ENCODE results near the gene C2CD4C. TPM values are rescaled to one million over a fixed set of nuclear protein-coding genes. Genes with fewer than 3 reads are reported as not detected.

Gene C2CD4C
- total RNA-seq, 1 experiment from 2014 or later = 14.6 TPM

DNA sequence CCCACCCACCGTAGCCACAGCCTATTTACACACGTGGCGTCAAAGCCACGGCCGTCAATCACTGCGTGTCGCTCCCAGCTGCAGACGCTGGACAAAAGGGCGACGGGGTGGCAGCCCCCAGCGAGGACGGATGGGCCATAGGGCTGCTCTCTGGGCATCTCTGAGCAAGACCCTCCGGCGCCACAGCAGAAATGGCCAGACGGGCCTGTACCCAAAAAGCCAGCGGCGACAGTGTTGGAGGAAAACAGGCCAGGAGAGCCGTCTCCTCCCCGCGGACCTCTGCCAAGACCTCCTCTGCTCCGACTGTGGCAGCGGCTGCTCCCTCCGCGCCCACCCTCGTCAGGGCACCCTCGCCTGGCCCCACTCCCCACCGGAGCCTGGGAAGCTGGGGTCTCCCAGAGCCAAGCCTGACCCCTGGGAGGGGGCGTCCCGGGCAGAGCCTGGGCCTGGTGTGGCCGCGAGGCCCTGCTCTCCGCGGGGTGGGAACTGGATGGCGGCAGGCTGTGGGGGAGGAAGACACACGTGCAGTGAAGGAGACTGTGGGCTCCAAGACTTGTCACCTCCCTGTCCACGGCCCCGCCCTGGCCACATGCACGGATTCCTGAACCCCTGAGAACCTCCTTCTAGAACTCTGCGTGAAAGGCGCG is 2.7 kb downstream of the C2CD4C start:
- no peaks in the 10 kb centered on the region for H3K4me1 ChIP-seq (ENCODE audit: insufficient read depth, low read length)
- H4K5ac ChIP-seq (ENCODE audit: insufficient read length, low read depth, low read length) = no peak overlapping the region
- H3K9me3 ChIP-seq (ENCODE audit: control insufficient read depth, low read depth, low read length) = no peaks in the 10 kb centered on the region
- H3K79me1 ChIP-seq (ENCODE audit: insufficient read depth, low read depth, low read length, poor library complexity, severe bottlenecking) = no peaks in the 10 kb centered on the region
- no peak overlapping the region for H2BK12ac ChIP-seq (ENCODE audit: insufficient read length, low read depth, low read length)
- no peak overlapping the region; the same call in 1 of the 2 replicates for H3K14ac ChIP-seq (ENCODE audit: insufficient read depth, low read length)
- Mint-ChIP-seq H3K36me3 (ENCODE audit: insufficient read depth in 1 of 3, low read depth in 3 of 3) (0 out of 7 replicates have a peak, but pooled peaks cover 0 to 2% (median 0%) of the 10 kb centered on the region in 3 experiments), H3K27ac (peak overlapping the region in 2 of 3 experiments; percentile 32 to 48; a peak in 1 of 7 replicates), H3K4me3 (peak overlapping the region; percentile 14 to 53; a peak in 3 of 5 replicates), H3K4me1 (peaks cover 6 to 21% of the 10 kb centered on the region in 2 experiments), H3K27me3 (ENCODE audit: low read depth) (peaks cover 18% of the 10 kb centered on the region), H3K9me3 (no peaks in the 10 kb centered on the region; a peak in 1 of 5 replicates)
- peak; percentile 27 for DNase-seq
- H2AK5ac ChIP-seq (ENCODE audit: insufficient read length, low read length) = no peak overlapping the region
- H2BK120ac ChIP-seq (ENCODE audit: low read depth, low read length, poor library complexity, severe bottlenecking) = no peak overlapping the region
- no peaks in the 10 kb centered on the region; the same call in 1 of the 2 replicates for H3K27me3 ChIP-seq (ENCODE audit: insufficient read depth, low read length)
- TF ChIP-seq, protein P1, sequence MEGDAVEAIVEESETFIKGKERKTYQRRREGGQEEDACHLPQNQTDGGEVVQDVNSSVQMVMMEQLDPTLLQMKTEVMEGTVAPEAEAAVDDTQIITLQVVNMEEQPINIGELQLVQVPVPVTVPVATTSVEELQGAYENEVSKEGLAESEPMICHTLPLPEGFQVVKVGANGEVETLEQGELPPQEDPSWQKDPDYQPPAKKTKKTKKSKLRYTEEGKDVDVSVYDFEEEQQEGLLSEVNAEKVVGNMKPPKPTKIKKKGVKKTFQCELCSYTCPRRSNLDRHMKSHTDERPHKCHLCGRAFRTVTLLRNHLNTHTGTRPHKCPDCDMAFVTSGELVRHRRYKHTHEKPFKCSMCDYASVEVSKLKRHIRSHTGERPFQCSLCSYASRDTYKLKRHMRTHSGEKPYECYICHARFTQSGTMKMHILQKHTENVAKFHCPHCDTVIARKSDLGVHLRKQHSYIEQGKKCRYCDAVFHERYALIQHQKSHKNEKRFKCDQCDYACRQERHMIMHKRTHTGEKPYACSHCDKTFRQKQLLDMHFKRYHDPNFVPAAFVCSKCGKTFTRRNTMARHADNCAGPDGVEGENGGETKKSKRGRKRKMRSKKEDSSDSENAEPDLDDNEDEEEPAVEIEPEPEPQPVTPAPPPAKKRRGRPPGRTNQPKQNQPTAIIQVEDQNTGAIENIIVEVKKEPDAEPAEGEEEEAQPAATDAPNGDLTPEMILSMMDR (conservative IDR thresholded peaks at IDR 0.05) = no peak
- no peaks in the 10 kb centered on the region for H3K79me2 ChIP-seq (ENCODE audit: insufficient read depth, low read length)
- no CpG with 5 or more reads among the region's 41 CpGs for WGBS (ENCODE audit: extremely low coverage, insufficient read length, low lambda C conversion rate)
- no peak overlapping the region for H3K23ac ChIP-seq (ENCODE audit: insufficient read length, low read depth, low read length)
- no peak overlapping the region for H3T11ph ChIP-seq (ENCODE audit: low read length)
- H4K91ac ChIP-seq (ENCODE audit: insufficient read length, low read depth, low read length) = no peak overlapping the region
- no peak overlapping the region for H3K56ac ChIP-seq (ENCODE audit: insufficient read length, low read depth, low read length)
- H4K20me1 ChIP-seq (ENCODE audit: control insufficient read depth, insufficient read depth, insufficient read length) = peaks cover 2% of the 10 kb centered on the region
- H3K23me2 ChIP-seq (ENCODE audit: insufficient read length, low read depth, low read length, poor library complexity, severe bottlenecking) = peaks cover 5% of the 10 kb centered on the region
- no peak overlapping the region for H4K8ac ChIP-seq (replicated peaks; ENCODE audit: insufficient read length, low read depth, low read length)
- no peak overlapping the region for H3K9ac ChIP-seq (ENCODE audit: extremely low read depth, insufficient read length, low read length)
- H2BK15ac ChIP-seq (ENCODE audit: low read depth, low read length) = no peak overlapping the region
- no peak overlapping the region for H3K4ac ChIP-seq (ENCODE audit: low read depth, low read length)
- no peak overlapping the region for H2BK20ac ChIP-seq (ENCODE audit: low read depth, low read length, poor library complexity, severe bottlenecking)
- no peak overlapping the region for H3K27ac ChIP-seq (ENCODE audit: insufficient read length, low read depth, low read length)
- no peak overlapping the region for H2BK5ac ChIP-seq (ENCODE audit: insufficient read length, low read length)
- no peak overlapping the region for H3K18ac ChIP-seq (ENCODE audit: insufficient read length, low read depth, low read length)
- no peak overlapping the region for H2AFZ ChIP-seq (ENCODE audit: low read length)
- H3K4me2 ChIP-seq (ENCODE audit: insufficient read depth, insufficient read length, low read length) = no peak overlapping the region
